ENCODE results near the gene RETREG3.

DNA sequence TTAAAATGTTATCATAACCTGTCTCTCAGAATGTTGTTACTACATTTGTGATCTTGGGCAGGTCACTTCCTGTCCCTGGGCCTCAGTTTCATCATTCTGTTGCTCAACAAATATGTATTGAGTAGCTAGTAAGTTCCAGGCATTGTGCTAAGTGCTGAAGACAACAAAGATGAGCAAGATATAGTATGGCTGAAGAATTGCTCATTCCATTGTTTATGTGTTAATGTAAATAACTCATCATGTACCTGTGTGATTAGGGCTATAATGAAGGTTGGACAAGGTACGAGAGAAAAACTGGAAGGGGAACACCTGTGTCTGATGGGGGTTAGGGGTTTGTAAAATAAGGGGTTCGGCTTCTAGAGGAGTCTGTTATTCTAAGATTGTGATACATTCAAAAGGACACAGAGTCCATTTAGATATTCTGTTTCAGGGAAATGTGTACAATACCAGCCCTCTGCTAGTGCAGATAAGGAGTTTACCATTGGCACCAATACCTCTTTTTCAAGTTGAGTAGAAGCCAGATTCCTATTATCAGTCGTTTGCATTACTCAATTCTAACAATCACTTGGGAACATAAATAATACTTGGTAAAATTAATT, 20.3 kb upstream of the RETREG3 start:
- TF ChIP-seq, protein P1, sequence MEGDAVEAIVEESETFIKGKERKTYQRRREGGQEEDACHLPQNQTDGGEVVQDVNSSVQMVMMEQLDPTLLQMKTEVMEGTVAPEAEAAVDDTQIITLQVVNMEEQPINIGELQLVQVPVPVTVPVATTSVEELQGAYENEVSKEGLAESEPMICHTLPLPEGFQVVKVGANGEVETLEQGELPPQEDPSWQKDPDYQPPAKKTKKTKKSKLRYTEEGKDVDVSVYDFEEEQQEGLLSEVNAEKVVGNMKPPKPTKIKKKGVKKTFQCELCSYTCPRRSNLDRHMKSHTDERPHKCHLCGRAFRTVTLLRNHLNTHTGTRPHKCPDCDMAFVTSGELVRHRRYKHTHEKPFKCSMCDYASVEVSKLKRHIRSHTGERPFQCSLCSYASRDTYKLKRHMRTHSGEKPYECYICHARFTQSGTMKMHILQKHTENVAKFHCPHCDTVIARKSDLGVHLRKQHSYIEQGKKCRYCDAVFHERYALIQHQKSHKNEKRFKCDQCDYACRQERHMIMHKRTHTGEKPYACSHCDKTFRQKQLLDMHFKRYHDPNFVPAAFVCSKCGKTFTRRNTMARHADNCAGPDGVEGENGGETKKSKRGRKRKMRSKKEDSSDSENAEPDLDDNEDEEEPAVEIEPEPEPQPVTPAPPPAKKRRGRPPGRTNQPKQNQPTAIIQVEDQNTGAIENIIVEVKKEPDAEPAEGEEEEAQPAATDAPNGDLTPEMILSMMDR (IDR thresholded peaks at IDR 0.05), result no peak
- no peak for TF ChIP-seq EZH2 (IDR thresholded peaks at IDR 0.05; ENCODE audit: borderline replicate concordance, insufficient read depth, low read depth, low read length, poor library complexity, severe bottlenecking)

Data from B cell (primary cell).